Measurements from ENCODE around the gene CADPS2. TPM values are rescaled to one million over a fixed set of nuclear protein-coding genes. Genes with fewer than 3 reads are reported as not detected.

CADPS2 gene
- total and polyA plus RNA-seq, 12 donors: 14.6 to 103 (median 39.4) TPM

DNA sequence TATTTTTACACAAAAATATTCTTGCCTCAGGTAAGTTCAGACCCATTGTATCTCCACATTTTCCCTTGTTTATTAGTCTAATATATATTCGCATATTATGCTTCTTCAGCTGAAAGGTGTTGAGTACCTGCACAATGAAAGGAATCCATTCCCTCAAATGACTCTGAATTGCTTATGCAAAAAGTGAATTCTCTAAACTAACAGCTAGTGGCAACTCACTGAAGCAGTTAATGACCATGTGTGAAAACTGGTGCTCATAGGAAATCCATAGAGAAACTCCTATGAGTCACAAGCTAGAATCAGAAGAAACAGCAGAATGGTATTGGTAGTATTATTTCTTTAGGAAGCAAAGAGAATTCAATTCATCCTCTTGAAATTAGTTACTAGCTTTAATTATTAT is 150.1 kb downstream of the CADPS2 start:
- 91 to 96% (median 95%) methylated on average over 1 of the region's 1 CpG for WGBS, 4 donors
- Histone ChIP-seq H3K27ac (no peak overlapping the region), H3K4me3 (no peak overlapping the region), H3K9me3 (replicated peaks in 1 of 3) (no peaks in the 10 kb centered on the region), H3K27me3 (no peaks in the 10 kb centered on the region), H3K4me1 (replicated peaks in 1 of 2) (no peaks in the 10 kb centered on the region), H3K36me3 (replicated peaks in 1 of 2) (no peaks in the 10 kb centered on the region)
- intact Hi-C loops (cut with DNase I): no loop called here
- no peak for DNase-seq
- no peak for TF ChIP-seq POLR2A (IDR thresholded peaks at IDR 0.05)
- TF ChIP-seq, protein P1, sequence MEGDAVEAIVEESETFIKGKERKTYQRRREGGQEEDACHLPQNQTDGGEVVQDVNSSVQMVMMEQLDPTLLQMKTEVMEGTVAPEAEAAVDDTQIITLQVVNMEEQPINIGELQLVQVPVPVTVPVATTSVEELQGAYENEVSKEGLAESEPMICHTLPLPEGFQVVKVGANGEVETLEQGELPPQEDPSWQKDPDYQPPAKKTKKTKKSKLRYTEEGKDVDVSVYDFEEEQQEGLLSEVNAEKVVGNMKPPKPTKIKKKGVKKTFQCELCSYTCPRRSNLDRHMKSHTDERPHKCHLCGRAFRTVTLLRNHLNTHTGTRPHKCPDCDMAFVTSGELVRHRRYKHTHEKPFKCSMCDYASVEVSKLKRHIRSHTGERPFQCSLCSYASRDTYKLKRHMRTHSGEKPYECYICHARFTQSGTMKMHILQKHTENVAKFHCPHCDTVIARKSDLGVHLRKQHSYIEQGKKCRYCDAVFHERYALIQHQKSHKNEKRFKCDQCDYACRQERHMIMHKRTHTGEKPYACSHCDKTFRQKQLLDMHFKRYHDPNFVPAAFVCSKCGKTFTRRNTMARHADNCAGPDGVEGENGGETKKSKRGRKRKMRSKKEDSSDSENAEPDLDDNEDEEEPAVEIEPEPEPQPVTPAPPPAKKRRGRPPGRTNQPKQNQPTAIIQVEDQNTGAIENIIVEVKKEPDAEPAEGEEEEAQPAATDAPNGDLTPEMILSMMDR (IDR thresholded peaks at IDR 0.05): no peak

DNA sequence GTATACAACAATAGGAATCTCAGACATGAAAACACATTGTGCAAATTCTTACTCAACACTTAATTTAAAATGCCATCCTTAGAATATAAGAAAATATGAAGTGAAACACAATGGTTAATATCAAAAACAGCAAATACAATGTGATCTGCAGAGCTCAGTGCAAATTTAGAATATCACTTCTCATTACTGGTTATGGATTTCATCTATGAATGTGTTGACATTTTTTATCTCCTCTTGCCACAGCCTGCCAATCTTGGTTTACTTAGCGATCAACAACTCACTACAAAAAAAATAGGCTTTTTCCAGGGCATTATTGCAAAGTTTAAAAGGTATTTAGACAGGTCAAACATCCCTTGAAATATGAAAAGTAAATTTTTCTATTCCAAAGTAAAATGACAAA is 158.5 kb downstream of the CADPS2 start:
- Histone ChIP-seq H3K36me3 (replicated peaks in 1 of 2) (no peaks in the 10 kb centered on the region), H3K9me3 (replicated peaks in 1 of 3) (no peaks in the 10 kb centered on the region), H3K4me1 (replicated peaks in 1 of 2) (no peaks in the 10 kb centered on the region), H3K4me3 (no peak overlapping the region), H3K27ac (no peak overlapping the region), H3K27me3 (no peaks in the 10 kb centered on the region)
- DNase-seq: no peak
- TF ChIP-seq POLR2A (IDR thresholded peaks at IDR 0.05): no peak
- TF ChIP-seq, protein P1 (IDR thresholded peaks at IDR 0.05): no peak
- intact Hi-C loops (cut with DNase I): no loop called here
- WGBS, 4 donors: 73 to 82% (median 79%) methylated on average over 1 of the region's 1 CpG

DNA sequence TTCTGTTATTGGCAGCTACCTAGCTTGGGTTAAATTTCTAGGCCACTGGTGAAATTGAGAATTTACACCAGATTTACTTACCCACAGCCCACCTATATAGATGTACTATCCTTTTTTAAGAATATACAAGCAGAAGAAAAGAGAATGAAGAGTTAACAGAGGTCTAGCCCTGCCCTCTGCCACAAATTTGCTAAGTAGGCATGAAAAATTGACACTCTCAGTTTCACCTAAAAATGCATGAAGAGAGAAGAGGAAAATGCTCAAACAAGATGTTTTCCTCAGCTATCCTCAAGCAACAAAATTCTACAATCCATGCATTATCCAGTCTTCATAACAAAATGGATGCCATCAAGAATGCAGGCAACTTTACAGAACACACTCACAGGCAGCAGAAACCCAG is 158.9 kb downstream of the CADPS2 start:
- Histone ChIP-seq H3K9me3 (replicated peaks in 1 of 3) (no peaks in the 10 kb centered on the region), H3K27me3 (no peaks in the 10 kb centered on the region), H3K36me3 (replicated peaks in 1 of 2) (no peaks in the 10 kb centered on the region), H3K4me1 (replicated peaks in 1 of 2) (no peaks in the 10 kb centered on the region), H3K27ac (no peak overlapping the region), H3K4me3 (no peak overlapping the region)
- TF ChIP-seq POLR2A (IDR thresholded peaks at IDR 0.05): no peak
- TF ChIP-seq, protein P1 (IDR thresholded peaks at IDR 0.05): no peak
- DNase-seq: no peak
- intact Hi-C loops (cut with DNase I): no loop called here

GRCh38 chr7:122726881-122727280 is 159.4 kb downstream of the CADPS2 start:
- no peak for DNase-seq
- TF ChIP-seq, protein P1 (IDR thresholded peaks at IDR 0.05): no peak
- no peak for TF ChIP-seq POLR2A (IDR thresholded peaks at IDR 0.05)
- Histone ChIP-seq H3K27ac (no peak overlapping the region), H3K27me3 (no peaks in the 10 kb centered on the region), H3K4me3 (no peak overlapping the region), H3K36me3 (replicated peaks in 1 of 2) (no peaks in the 10 kb centered on the region), H3K4me1 (replicated peaks in 1 of 2) (no peaks in the 10 kb centered on the region), H3K9me3 (replicated peaks in 1 of 3) (no peaks in the 10 kb centered on the region)
- intact Hi-C loops (cut with DNase I): no loop called here
- 47 to 56% (median 55%) methylated on average over 2 of the region's 2 CpGs for WGBS, 4 donors
